Nephron (organoid): ENCODE results near the gene UBA3.

Experiments
- H3K27ac Mint-ChIP-seq, 3 experiments: 2 replicates each; pipeline ENCODE4 v1.8.0; 2020; ENCODE audit warnings: mixed read lengths in 3 of 3, mild to moderate bottlenecking in 2 of 3, moderate library complexity in 1 of 3
- H3K27me3 Mint-ChIP-seq: 2 replicates; pipeline ENCODE4 v1.8.0; 2021; ENCODE audit warnings: low read depth, mild to moderate bottlenecking, moderate library complexity, mixed read lengths
- H3K36me3 Mint-ChIP-seq: 2 replicates; pipeline ENCODE4 v1.8.0; 2020; ENCODE audit warnings: low read depth, mixed read lengths
- H3K4me1 Mint-ChIP-seq: 2 replicates; pipeline ENCODE4 v1.8.0; 2020; ENCODE audit warnings: mixed read lengths
- H3K4me3 Mint-ChIP-seq, 3 experiments: 2 replicates each; pipeline ENCODE4 v1.8.0; 2020; ENCODE audit warnings: mild to moderate bottlenecking in 3 of 3, mixed read lengths in 3 of 3, moderate library complexity in 2 of 3
- H3K9me3 Mint-ChIP-seq: 2 replicates; pipeline ENCODE4 v1.8.0; 2020; ENCODE audit warnings: mixed read lengths
- CTCF ChIP-seq, 3 experiments: fragments of 200-600 bp; sonication (generic); IDR thresholded peaks; one replicate each; pipeline ENCODE4 v1.5.0; 2021; ENCODE audit warnings: antibody characterized with exemption in 3 of 3; ENCODE audit not compliant: unreplicated experiment in 3 of 3

UBA3 gene

GRCh38 chr3:69116897-69117296, 36.7 kb upstream of the UBA3 start:
- no peak for TF ChIP-seq CTCF (IDR thresholded peaks at IDR 0.05; ENCODE audit: unreplicated experiment in 3 of 3)
- Mint-ChIP-seq H3K27me3 (no peaks in the 10 kb centered on the region), H3K36me3 (no peaks in the 10 kb centered on the region), H3K9me3 (no peaks in the 10 kb centered on the region), H3K4me3 (peak overlapping the region in 1 of 3 experiments; percentile 62), H3K27ac (peak overlapping the region in 2 of 3 experiments; percentile 19 to 53), H3K4me1 (peaks cover 45% of the 10 kb centered on the region)

- H3K4me3 Mint-ChIP-seq: peak overlapping the region in 2 of 3 experiments; percentile 17 to 80
Observed at GRCh38 chr3:69116162-69116561, 36.0 kb upstream of the UBA3 start.

GRCh38 chr3:69115731-69116130, 35.6 kb upstream of the UBA3 start:
- peaks cover 45% of the 10 kb centered on the region for H3K4me1 Mint-ChIP-seq
- H3K36me3 Mint-ChIP-seq: no peaks in the 10 kb centered on the region
- peak overlapping the region in 2 of 3 experiments; percentile 36 to 80 for H3K4me3 Mint-ChIP-seq
- H3K27me3 Mint-ChIP-seq: no peaks in the 10 kb centered on the region
- H3K27ac Mint-ChIP-seq: peak overlapping the region; percentile 43 to 70 (median 48)
- TF ChIP-seq CTCF (IDR thresholded peaks at IDR 0.05; ENCODE audit: unreplicated experiment in 3 of 3): no peak
- no peaks in the 10 kb centered on the region for H3K9me3 Mint-ChIP-seq

More at GRCh38 chr3:69116162-69116561, 36.0 kb upstream of the UBA3 start:
- Mint-ChIP-seq H3K36me3 (no peaks in the 10 kb centered on the region), H3K27ac (peak overlapping the region in 1 of 3 experiments; percentile 70), H3K9me3 (no peaks in the 10 kb centered on the region), H3K27me3 (no peaks in the 10 kb centered on the region), H3K4me1 (peaks cover 41% of the 10 kb centered on the region)
- TF ChIP-seq CTCF (IDR thresholded peaks at IDR 0.05; ENCODE audit: unreplicated experiment in 3 of 3): no peak

- peaks cover 32% of the 10 kb centered on the region for H3K4me1 Mint-ChIP-seq
- TF ChIP-seq CTCF (IDR thresholded peaks at IDR 0.05; ENCODE audit: unreplicated experiment in 3 of 3): no peak
- no peaks in the 10 kb centered on the region for H3K27me3 Mint-ChIP-seq
- no peaks in the 10 kb centered on the region for H3K9me3 Mint-ChIP-seq
- H3K4me3 Mint-ChIP-seq: peak overlapping the region in 1 of 3 experiments; percentile 14
- H3K36me3 Mint-ChIP-seq: no peaks in the 10 kb centered on the region
- H3K27ac Mint-ChIP-seq: peak overlapping the region; percentile 18 to 35 (median 33)
Observed at GRCh38 chr3:69113536-69113935, 33.4 kb upstream of the UBA3 start.

DNA sequence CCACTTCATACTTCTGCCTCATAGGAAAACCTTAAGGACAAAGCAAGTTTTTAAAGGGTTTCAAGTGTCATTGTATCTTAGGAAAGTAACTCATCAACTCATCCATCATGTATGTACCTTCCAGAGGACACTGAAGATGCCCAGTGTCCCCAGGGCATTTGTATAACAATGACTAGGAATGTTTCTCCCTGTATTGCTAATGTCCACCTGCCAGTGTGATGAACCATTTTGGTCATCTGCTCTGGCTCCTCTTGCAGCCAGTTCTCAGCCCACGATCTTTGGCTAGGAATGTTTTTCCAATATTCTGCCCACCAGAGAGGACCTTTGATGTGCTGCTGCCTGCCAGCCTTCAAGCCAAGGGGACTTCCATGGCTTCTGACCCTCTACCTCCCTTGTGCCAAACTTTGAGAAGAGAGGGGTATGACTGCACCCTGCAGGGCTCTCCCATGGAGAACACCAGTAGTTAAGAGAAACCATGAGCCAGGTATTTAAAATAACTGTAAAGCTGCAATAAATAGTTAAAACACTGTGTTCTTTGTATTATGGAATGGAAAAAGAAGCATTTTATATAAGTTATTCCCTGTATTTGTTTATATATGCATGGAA, 30.9 kb upstream of the UBA3 start:
- TF ChIP-seq CTCF (IDR thresholded peaks at IDR 0.05; ENCODE audit: unreplicated experiment in 3 of 3): no peak
- no peaks in the 10 kb centered on the region for H3K36me3 Mint-ChIP-seq
- H3K4me3 Mint-ChIP-seq: no peak overlapping the region
- peaks cover 26% of the 10 kb centered on the region for H3K4me1 Mint-ChIP-seq
- H3K9me3 Mint-ChIP-seq: no peaks in the 10 kb centered on the region
- no peaks in the 10 kb centered on the region for H3K27me3 Mint-ChIP-seq
- no peak overlapping the region for H3K27ac Mint-ChIP-seq

DNA sequence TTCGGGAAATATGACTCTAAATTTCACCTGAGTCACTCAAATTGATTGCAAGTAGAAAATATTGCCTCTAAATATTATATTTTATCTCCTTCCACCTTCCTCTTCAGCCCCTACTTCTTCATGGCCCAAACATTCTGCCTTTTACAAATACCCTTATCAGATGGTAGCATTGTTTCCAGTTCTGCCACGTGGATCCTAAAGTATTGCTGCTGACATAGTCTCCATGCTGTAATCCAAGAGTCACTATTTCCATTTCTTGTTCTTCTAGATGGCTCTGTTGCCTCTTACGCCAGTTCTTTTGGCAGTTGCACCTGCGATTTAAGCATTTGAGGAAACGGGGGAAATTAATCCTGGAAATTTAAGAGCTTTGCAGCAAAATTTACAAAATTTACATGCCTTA, 28.6 kb upstream of the UBA3 start:
- no peak for TF ChIP-seq CTCF (IDR thresholded peaks at IDR 0.05; ENCODE audit: unreplicated experiment in 3 of 3)
- H3K9me3 Mint-ChIP-seq: no peaks in the 10 kb centered on the region
- H3K27ac Mint-ChIP-seq: no peak overlapping the region

More for the DNA sequence above, 28.6 kb upstream of the UBA3 start:
- Mint-ChIP-seq H3K27me3 (no peaks in the 10 kb centered on the region), H3K36me3 (peaks cover 9% of the 10 kb centered on the region), H3K4me1 (peaks cover 17% of the 10 kb centered on the region), H3K4me3 (no peak overlapping the region)
